Stimulated activated CD4-positive, alpha-beta T cell treated with anti-CD3 and anti-CD28 coated beads, Interleukin-15, amount 100 ng/mL, for 24 hours (primary cell): ENCODE measurements around the gene ORC4.
"Not testable (repeated sequence)": the region's sequence is repeated elsewhere in the genome, so short reads cannot be mapped to it uniquely, and the experiment has no call there.

Source experiments
- DNase-seq: peaks from one replicate; pipeline ENCODE4 v3.0.0-alpha.2; 2020

The ORC4 gene

DNA sequence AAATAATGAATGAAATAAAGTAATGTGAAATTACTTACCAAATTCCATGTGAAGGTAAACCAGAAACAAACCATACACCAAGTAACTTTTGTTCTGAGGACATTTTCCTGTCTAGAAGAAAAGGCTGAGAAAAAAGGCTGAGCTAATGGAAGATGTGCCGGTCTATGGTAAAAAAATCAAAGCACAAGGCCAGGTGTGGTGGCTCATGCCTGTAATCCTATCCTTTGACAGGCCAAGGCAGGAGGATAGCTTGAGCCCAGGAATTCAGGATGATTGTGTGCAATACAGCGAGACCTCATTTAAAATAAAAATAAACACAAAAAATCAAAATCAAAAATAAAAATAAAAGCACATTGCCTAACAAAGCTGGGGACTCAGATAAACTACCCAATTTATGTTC lies 6.7 kb downstream of the ORC4 start:
- no peak for DNase-seq

DNA sequence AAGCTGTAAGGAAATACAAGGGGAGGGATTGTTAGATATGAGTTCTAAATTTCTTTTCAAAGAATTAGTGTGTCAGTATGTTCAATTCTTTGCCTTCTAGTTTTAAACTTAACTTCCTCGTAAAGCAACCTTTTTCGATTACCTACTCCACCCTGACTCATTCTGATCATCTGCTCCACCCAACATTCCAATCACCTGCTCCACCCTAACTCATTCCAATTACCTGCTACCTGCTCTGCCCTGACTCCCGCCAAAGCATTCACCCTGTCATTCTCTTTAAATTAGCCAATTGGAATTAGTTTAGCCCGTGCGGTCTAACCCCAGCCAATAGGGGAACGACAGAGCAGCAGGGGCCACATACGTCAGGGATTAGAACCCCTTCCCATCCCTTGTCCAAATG lies 12.1 kb downstream of the ORC4 start:
- DNase-seq, result not testable (repeated sequence)

DNA sequence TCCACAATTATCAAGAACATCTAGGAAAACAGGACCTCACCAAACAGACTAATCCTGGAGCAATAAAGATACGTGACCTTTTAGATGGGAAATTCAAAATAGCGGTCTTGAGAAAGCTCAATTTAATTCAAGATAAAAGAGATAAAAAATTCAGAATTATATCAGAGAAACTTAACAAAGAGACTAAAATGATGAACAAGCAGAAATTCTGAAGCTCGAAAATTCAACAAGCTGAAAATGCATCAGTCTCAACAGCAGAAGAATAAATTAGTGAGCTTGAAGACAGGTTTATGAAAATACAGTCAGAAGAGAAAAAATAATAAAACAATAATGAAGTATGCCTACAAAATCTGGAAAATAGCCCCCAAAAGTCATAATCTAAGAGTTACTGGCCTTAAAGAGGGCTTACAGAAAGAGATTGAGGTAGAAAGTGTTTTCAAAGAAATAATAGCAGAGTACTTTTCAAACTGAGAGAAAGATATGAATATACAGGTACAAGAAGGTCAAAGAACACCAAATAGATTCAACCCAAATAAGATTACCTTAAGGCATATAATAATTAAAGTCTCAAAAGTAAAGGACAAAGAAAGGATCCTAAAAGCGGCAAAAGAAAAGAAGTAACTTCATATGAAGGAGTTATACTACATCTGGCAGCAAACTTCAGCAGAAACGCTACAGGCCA lies 13.2 kb downstream of the ORC4 start:
- DNase-seq, result no peak

DNA sequence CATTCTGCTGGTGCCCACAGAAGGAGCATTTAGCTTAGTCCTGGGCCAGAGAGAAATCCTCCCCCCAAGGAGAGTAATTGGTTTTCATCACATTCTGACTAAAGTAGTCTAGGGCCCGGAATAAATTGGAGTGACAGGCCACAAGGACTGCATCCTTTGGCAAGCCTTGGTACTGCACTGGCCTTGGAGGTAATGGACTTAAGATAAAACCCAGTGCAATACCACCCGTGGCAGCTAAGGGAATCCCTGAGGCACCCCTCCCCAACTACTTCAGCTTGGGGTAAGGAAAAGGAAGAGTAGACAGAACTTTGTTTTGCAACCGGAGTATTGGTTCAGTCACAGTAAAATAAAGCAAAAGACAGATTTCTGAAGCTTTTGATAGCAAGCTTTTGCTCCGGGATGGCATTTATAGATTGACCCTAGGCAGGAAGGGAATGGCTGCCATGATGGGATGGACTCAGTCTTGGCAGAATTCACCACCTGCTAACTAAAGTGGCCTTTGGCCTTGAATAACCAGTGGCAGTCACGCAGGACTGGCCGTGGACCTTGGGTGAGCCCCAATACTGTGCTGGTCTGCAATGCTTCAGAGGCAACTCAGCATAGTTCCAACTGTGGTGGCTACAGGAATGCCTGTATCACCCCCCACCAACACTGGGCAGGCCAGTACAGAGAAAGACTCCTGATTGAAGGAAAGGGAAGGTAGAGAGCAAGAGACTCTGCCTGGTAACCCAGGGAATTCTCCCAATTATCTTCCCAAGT lies 14.1 kb downstream of the ORC4 start:
- no peak for DNase-seq

DNA sequence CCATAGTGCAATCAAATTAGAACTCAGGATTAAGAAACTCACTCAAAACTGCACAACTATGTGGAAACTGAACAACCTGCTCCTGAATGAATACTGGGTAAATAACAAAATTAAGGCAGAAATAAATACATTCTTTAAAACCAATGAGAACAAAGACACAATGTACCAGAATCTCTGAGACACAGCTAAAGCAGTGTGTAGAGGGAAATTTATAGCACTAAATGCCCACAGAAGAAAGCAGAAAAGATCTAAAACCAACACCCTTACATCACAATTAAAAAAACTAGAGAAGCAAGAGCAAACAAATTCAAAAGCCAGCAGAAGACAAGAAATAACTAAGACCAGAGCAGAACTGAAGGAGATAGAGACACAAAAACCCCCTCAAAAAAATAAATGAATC lies 18.1 kb downstream of the ORC4 start:
- DNase-seq, result not testable (repeated sequence)

DNA sequence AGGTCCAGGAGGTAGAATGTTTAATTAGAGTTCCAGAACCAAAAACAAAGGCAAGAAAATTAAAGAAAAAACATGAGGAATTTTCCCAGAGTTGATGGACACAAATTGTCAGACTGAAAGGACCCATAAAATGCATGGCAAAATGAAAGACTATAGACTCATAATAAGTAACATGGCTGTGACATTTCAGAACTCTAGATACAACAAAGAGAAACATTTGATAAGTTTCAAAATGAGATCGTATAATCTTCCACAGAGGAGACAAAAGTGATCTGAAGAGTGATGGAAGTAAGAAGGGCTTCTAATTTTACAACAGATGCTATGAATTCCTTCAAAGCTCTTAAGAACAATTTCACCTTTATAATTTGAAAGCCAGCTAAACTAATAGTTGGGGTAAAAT lies 20.4 kb downstream of the ORC4 start:
- DNase-seq, result no peak

DNA sequence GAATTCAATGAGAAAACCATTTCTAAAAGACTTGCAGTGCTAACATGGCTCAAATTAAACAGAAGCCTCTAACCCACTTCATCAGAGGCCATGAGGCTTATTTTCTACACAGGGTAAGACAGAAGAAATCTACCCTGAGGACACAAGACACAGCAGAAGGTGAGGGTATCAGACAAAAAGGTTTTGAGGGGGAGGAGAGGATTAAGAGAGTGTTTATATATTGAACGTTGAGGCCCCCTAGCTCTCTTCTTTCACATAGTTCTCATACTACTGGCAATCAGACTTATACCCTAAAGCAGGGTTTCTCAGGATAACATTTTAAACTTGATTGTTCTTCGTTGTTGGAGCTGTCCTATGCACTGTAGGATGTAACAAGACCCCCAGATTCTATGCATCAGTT lies 21.4 kb downstream of the ORC4 start:
- no peak for DNase-seq

DNA sequence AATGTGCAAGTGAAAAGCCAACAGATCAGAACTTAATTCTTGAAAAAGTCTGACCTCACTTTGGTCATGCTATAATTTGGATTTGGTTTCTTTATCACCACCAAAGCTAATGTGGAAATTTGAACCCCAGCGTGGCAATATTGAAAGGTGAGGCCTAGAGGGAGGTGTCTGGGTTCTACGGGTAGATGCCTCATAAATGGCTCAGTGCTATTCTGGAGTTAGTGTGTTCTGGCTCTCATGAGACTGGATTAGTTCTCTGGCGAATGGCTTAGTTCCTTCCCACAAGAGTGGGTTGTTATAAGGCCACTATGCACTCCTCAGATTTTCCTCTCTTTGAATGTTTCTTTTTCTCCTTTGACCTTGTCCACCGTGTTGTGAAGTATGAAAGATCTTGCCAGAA lies 22.3 kb downstream of the ORC4 start:
- no peak for DNase-seq

DNA sequence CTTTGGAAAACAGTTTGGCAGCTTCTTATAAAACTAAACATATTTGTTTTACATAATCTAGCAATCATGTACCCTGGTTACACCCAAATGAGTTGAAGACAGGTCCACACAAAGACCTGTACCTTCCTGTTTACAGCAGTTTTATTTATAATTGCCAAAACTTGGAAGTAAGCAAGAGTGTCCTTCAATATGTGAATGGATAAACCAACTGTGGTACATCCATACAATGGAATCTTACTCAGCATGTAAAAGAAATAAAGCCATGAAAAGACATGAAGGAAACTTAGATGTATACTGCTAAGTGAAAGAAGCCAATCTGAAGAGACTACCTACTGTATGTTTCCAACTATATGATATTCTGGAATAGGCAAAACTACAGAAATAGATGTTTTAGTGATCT lies 23.7 kb downstream of the ORC4 start:
- DNase-seq, result no peak

DNA sequence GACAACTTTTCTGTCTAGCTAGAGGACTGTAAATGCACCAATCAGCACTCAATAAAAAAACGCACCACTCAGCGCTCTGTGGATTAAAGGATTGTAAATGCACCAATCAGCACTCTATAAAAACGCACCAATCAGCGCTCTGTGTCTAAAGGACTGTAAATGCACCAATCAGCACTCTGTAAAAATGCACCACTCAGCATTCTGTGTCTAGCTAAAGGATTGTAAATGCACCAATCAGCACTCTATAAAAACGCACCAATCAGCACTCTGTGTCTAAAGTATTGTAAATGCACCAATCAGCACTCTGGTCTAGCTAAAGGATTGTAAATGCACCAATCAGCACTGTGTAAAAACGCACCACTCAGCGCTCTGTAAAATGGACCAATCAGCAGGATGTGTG lies 25.6 kb downstream of the ORC4 start:
- DNase-seq, result not testable (repeated sequence)

DNA sequence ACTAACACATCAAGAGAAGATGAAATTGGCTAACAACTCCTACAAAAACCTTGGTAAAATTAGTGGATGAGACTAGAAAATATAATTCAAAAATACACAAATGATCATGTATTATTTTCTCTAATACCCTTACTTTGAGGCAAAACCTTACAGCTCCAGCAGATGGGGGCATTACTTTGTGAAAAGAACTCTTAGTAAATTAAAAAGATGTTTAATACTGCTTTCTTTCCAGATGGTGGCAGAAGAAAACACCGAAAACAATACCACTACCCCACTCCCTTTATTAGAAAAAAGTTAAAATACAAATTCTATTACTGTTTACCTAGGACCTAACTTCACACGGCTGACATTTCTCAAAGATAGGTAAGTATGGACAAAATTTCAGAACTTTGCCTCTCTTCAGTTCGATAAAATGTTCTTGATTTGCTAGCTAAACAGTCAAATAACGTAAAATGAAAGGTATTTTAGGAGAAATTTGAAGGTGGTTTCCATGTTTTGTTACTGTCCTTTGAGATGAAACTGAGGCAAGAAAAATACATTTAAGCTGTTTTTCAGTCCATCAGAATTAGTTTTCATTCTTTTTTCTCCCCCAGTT lies 30.6 kb downstream of the ORC4 start:
- no peak for DNase-seq

DNA sequence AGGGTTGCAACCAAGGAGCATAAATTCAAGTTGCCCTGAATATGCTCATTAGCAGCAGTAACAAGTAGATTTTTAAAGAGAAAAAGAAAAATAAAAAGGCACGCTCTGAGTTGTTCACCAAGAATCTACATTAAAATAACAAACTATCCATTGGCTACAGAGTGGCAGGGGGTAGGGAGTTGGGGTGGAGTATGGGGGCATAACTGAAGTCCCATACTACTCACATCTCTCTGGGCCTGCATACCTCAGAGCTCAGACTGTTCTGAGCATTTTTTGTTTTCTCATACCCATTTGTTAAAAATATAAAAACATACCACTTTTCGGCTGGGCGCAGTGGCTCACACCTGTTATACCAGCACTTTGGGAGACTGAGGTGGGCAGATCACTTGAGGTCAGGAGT lies 31.4 kb downstream of the ORC4 start:
- no peak for DNase-seq

DNA sequence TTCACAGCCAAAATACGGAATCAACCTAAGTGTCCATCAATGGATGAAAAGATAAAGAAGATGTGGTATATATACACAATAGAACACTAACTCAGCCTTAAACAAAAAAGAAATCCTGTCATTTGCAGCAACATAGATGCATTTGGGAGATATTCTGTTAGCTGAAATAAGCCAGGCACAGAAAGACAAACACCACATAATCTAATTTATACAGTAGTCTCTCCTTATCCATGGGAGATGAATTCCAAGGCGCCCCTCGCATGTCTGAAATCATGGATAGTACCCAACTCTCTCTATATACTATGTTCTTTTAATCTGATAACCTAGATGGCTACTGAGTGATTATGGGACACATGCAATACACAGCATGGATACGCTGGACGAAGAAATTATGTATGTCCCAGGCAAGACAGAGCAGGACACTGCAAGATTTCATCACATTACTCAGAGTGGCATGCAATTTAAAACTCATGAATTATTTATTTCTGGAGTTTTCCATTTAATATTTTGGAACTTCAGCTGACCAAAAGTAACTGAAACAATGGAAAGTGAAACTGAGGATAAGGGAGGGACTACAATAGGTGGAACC lies 39.5 kb downstream of the ORC4 start:
- no peak for DNase-seq

DNA sequence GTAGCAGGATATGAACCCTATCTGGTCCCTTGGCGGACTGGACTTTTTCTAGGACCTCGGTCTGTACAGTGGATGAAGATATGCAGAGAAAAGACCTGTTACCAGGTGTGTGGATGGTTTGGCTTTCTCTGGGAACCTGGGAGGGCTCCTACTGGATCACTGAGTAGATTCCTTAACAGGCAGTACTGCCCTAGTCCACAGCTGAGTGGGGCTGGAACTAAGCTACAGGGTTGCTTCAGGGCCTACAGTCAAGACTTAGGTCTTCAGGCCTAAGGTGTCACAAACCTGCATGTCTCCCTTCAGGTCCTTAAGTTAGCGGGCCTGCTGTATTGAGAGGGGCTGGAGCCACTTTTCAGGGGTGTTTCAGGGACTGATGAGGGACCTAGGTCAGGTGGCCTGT lies 42.9 kb downstream of the ORC4 start:
- DNase-seq, result no peak

DNA sequence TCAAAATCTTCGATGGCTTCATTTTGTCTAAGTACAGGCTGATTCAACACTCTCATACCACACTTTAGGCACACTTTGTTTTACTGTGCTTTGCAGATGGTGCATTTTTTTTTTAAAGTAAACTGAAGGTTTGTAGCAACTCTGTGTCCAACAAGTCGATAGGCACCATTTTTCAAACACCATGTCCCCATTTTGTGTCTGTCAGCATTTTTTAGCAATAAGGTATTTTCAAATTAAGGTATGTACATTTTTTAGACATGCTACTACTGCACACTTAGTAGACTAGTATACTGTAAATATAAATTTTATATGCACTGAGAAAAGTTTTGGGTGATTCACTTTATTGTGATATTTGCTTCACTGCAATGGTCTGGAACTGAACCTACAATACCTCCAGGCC lies 44.4 kb downstream of the ORC4 start:
- DNase-seq, result no peak

DNA sequence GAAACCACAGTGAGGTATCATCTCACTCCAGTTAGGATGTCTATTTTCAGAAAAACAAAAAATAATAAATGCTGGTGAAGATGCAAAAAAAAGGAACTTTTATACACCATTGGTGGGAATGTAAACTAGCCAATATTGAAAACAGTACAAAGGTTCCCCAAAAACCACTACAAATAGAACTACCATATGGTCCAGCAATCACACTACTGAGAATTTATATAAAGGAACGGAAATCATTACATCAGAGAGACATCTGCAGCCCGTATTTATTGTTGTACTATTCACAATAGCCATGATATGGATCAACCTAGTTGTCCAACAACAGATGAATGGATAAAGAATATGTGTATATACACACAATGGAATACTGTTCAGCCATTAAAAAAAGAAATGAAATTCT lies 52.0 kb downstream of the ORC4 start:
- no peak for DNase-seq

DNA sequence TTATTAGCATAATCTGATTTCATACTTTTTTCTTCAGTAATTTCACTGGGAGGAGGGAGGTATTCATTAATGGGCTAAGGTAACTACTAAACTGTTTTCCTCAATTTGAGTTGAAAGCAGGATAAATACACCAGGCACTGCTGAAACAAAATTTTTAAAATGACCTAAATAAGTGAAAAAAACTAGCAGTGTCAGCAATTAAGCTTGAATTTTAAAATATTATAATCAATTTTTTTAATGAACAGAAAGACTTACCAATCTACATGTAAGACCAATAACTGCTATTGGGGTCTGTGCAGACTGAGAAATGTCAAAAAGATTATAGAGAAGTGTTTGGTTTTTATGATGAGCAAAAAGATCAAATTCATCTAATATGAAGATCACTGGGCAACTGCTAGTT lies 68.4 kb downstream of the ORC4 start:
- DNase-seq, result no peak

DNA sequence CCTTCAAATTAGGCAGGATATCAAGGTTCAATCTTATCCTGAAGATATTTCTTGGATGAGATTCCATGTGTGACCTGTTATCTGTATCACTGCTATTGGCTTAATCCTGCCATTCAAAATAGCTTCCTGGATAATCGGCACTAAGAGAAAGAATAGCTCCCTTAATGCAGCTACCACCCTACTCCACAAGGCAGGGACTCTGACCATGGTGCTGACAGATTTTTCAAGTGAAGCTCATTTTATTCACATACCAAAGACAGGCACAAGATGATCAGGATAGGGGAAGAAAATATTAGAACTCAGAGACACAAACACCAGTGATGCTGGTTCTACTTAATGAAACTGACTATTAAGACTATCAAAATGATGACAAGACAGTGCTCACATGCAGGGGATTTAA lies 74.9 kb downstream of the ORC4 start:
- no peak for DNase-seq

DNA sequence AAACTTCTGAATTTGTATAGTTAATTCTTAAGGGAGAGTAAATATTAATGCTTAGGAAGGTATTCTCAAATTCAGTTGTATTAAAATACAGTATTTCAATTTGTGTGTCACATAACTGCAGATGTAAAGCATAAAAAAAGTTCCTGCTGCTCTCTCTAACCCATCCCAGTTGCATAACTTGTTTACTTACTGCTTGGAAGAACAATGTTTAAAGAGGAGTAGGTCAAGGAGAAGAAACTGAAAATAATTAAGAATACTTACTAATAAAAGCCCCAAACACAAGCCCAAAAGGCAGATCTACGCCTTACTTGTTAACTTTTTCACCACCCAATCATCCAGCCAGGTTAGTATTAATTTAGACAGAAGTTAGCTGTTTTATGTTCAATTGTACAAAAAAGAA lies 81.2 kb downstream of the ORC4 start:
- no peak for DNase-seq

DNA sequence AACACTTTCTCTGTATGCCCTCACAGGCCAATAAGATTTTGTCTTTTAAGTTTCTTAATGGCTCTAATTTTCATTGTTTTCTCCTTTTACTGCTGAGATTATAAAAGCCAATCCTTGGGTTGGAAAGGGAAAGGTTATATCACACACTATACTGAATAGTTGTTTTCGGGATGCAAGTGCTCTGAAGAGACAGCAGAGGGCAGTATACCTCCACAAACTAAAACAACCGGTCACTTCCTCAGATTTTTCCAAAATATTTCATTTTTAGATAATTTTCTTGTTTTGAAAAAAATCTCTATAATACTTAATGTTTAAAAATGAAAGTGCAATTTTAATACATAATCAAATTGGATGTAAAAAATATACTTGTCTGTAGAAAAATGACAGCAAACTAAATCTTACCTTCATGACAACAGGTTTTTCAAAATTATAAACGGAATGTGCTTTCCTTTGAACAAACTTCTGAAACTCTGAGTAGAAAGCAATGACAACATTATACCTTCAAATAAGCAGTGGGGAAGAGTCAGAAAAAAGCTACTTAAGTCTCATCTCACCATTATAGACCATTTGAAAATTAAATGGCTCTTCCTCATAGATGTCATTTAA lies 82.7 kb downstream of the ORC4 start:
- no peak for DNase-seq

DNA sequence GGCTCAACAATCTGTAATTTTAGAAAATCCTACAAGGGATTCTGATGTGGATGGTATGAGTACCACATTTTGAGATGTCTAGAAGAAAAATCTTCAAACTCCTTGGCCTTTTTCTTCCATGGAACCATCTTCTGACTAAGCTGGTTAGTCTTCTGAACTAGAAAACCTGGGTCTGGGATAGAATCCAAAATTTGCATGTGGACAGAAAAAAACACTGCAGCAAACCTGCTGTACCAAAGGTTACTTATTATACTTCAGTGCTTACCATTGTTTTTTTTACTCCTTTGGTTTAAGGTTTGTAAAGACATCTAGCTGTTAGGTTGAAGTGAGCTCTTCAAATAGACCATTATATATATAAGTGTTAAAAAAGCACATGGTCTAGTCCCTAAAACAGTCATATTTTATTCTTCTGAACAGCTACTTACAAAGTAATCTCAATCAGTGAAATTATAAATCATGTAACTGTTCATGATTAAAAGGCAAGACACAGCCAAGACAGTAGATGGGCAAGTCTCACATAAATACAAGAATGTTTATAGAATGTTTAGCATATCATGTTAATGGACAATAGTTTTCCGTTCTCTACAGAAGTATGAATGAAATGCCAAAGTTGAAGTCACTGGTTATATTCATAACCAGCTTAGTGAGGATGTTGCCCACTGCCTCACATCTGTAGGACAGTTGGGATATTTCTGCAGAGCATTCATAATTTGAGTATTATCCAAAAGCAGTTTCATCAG lies 85.5 kb downstream of the ORC4 start:
- DNase-seq, result no peak

DNA sequence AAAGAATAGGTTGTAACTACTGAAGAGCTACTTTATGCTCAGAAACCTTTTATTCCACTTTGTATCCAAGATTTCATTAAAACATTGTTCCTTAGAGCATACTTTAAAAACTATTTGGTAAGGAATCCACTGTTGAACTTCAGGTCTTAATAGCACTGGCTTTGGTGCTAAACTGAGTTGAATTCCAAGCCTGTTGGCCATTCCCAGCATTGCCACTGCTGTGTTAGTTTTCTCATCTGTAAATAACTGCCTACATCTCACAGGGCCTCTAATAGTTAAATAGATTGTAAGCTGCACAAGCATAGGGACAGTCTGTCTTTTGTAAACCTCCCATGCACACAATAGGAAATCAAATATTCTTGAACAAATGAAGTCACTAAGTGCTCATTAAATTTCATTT lies 86.6 kb downstream of the ORC4 start:
- DNase-seq, result no peak

DNA sequence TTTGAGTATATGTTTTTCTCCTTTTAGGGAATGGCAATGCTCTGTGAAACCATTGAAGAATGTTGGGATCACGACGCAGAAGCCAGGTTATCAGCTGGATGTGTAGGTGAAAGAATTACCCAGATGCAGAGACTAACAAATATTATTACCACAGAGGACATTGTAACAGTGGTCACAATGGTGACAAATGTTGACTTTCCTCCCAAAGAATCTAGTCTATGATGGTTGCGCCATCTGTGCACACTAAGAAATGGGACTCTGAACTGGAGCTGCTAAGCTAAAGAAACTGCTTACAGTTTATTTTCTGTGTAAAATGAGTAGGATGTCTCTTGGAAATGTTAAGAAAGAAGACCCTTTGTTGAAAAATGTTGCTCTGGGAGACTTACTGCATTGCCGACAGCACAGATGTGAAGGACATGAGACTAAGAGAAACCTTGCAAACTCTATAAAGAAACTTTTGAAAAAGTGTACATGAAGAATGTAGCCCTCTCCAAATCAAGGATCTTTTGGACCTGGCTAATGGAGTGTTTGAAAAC lies 93.4 kb downstream of the ORC4 start:
- no peak for DNase-seq
